ENCODE measurements around the gene MYL6.

The MYL6 gene

DNA sequence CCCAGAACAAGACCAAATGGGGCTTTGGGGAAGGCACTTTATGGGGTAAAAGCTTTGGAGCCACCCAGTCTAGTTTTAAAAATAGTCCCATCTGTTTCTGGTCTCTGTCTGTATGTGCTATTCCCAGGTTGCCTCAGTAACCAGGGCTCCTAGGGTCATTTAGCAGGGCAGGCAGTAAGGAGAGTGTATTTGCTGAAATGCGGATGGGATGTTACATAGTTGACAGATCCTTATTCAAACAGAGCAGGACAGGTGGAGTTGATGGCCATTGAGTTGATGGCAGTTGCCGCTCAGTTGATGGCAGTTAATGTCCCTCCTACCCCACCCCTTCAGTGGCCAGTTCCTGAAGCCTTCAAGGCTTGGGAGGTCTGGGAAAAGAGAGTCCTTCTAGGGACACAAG lies 35.5 kb upstream of the MYL6 start:
- H3K9me3 Mint-ChIP-seq, result no peaks in the 10 kb centered on the region
- DNase-seq (no peak), ATAC-seq (replicated peaks) (no peak)
- H3K4me3 Mint-ChIP-seq, result no peak overlapping the region
- H3K27ac Mint-ChIP-seq, result peak overlapping the region in 1 of 2 donors; percentile 6
- H3K27me3 Mint-ChIP-seq, result no peaks in the 10 kb centered on the region
- peaks cover 41 to 42% of the 10 kb centered on the region in 2 donors for H3K4me1 Mint-ChIP-seq (ENCODE audit: low read depth in 2 of 2)
- H3K36me3 Mint-ChIP-seq (ENCODE audit: insufficient read depth), result peaks cover 27% of the 10 kb centered on the region

DNA sequence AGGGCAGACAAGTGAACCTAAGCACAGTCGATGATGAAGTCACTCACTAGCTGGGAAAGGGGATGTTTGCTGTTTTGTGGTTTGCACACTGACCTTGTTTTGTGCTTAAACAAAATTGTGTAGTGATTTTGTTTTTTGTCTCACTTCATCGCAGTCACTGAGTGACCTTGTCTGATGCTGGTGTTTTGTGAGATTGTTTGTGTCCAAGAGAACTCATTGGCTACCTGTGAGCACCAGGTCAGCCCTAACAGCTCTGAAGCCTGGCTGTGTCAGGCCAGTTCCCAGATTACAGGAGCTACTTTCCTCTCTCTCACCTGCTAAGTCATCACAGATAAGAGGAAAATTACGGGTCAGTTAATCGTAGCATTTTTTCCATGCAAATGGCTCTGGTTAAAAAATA lies 34.0 kb upstream of the MYL6 start:
- H3K4me1 Mint-ChIP-seq (ENCODE audit: low read depth in 2 of 2), result peaks cover 38 to 39% of the 10 kb centered on the region in 2 donors
- DNase-seq (no peak), ATAC-seq (replicated peaks) (no peak)
- H3K9me3 Mint-ChIP-seq, result no peaks in the 10 kb centered on the region
- H3K27me3 Mint-ChIP-seq, result no peaks in the 10 kb centered on the region
- no peak overlapping the region for H3K4me3 Mint-ChIP-seq
- peaks cover 30% of the 10 kb centered on the region for H3K36me3 Mint-ChIP-seq (ENCODE audit: insufficient read depth)
- H3K27ac Mint-ChIP-seq, result peak overlapping the region; percentile 71 to 86

DNA sequence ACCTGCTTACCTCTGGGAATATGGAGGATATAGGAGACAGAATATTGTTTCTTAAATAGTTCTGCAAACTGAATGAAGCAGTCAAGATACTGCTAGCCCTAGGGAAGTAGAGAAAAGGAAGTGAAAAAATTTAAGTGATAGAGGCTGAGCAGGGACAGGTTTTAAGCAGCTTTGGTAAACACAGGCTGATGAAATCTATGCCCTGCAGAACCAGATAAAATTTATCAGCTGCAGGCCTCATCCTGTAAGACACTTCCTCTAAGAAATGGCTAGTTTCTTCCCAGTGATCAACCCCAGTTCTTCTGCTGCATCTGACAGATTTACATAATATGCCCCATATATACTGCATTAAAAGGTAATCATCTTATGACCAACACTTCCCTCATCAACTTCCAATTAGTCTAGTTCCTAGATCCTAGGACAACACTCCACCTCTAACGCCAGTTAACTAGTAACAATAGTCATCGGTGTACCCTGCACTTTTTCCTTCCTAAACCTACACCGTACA lies 31.4 kb upstream of the MYL6 start:
- Mint-ChIP-seq H3K4me1 (ENCODE audit: low read depth in 2 of 2) (peaks cover 52 to 53% of the 10 kb centered on the region in 2 donors), H3K27ac (peak overlapping the region; percentile 97 to 98), H3K9me3 (no peaks in the 10 kb centered on the region), H3K27me3 (no peaks in the 10 kb centered on the region), H3K36me3 (ENCODE audit: insufficient read depth) (peaks cover 51% of the 10 kb centered on the region), H3K4me3 (peak overlapping the region; percentile 98 to 99)
- DNase-seq (no peak), ATAC-seq (replicated peaks) (no peak)

- ATAC-seq (replicated peaks) (no peak), DNase-seq (no peak)
- peak overlapping the region; percentile 97 to 98 for H3K27ac Mint-ChIP-seq
- H3K27me3 Mint-ChIP-seq, result no peaks in the 10 kb centered on the region
- peaks cover 53% of the 10 kb centered on the region for H3K36me3 Mint-ChIP-seq (ENCODE audit: insufficient read depth)
- H3K4me3 Mint-ChIP-seq, result peak overlapping the region; percentile 98 to 99
- H3K9me3 Mint-ChIP-seq, result no peaks in the 10 kb centered on the region
- H3K4me1 Mint-ChIP-seq (ENCODE audit: low read depth in 2 of 2), result peaks cover 52 to 59% of the 10 kb centered on the region in 2 donors
Measured at GRCh38 chr12:56127485-56127887, 30.7 kb upstream of the MYL6 start.

DNA sequence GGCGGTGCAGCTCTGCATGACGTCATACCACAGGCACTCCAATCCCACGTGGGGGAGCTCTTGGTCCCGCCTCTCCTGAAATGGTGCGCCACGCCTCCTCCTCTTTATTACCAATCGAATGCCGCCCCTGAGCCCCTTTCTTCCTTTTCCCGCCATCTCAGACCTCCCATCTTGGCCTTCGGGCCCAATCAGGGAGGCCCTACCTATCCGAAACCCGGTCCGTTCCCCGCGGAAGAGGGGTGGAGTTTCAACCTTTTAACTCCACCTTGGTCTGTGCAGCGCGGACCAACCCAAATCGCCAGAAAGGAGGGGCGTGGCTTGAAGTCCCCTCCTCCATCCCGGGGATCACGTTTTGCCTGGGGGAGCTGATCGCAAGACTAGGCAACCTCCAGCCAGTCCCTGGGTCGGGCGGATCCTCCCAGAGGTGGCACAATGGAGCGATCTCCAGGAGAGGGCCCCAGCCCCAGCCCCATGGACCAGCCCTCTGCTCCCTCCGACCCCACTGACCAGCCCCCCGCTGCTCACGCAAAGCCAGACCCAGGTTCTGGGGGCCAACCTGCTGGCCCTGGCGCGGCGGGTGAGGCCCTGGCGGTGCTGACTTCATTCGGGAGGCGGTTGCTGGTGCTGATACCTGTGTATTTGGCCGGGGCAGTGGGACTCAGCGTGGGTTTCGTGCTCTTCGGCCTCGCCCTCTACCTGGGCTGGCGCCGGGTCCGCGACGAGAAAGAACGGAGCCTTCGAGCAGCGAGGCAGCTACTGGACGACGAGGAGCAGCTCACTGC lies 30.1 kb upstream of the MYL6 start, which contains the start of gene ESYT1:
Gene ESYT1 (plus strand): TSS at position 380 of the 782 bp plus-strand sequence. CDS start 53 bp downstream, at position 433.
- peaks cover 52 to 60% of the 10 kb centered on the region in 2 donors for H3K4me1 Mint-ChIP-seq (ENCODE audit: low read depth in 2 of 2)
- peak within 1 kb of the TSS; percentile 98 to 99 for H3K4me3 Mint-ChIP-seq
- H3K36me3 Mint-ChIP-seq (ENCODE audit: insufficient read depth), result peaks cover 55% of the 10 kb centered on the region
- ATAC-seq (replicated peaks), result peak; percentile 84
- peak within 1 kb of the TSS; percentile 97 to 98 for H3K27ac Mint-ChIP-seq
- H3K9me3 Mint-ChIP-seq, result no peaks in the 10 kb centered on the region
- H3K27me3 Mint-ChIP-seq, result no peaks in the 10 kb centered on the region
- DNase-seq, result peak; percentile 94 to 97 (median 95)

DNA sequence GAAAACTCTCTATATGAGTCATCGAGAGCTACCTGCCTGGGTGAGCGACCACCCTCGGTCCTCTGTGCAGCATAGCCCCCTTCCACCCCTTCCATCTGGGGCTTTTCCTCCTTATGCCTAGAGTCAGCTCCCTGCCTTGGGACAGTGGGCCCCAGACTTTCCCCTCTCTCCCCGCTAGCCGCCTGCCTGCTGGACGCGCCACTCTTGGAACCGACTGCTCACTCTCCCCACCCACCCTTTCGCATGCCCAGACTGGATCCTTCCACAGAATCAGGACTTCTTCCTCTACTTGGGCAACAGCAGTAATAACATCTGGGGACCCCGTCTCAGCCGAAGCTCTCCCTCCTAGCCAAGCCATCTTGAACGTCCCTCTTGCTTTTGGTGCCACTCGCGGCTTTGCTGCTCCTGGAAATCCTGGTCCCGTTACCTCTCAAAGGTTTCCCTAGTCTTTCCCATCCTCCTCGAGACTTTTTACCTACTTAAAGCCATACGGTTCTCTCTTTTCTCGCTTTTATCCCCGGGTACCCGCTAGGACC lies 29.4 kb upstream of the MYL6 start:
- Mint-ChIP-seq H3K4me1 (ENCODE audit: low read depth in 2 of 2) (peaks cover 50 to 59% of the 10 kb centered on the region in 2 donors), H3K27ac (peak overlapping the region; percentile 97 to 98), H3K36me3 (ENCODE audit: insufficient read depth) (peaks cover 57% of the 10 kb centered on the region), H3K4me3 (peak overlapping the region; percentile 98 to 99), H3K27me3 (no peaks in the 10 kb centered on the region), H3K9me3 (no peaks in the 10 kb centered on the region)
- DNase-seq (peak in 1 of 3 experiments; percentile 35), ATAC-seq (replicated peaks) (no peak)

DNA sequence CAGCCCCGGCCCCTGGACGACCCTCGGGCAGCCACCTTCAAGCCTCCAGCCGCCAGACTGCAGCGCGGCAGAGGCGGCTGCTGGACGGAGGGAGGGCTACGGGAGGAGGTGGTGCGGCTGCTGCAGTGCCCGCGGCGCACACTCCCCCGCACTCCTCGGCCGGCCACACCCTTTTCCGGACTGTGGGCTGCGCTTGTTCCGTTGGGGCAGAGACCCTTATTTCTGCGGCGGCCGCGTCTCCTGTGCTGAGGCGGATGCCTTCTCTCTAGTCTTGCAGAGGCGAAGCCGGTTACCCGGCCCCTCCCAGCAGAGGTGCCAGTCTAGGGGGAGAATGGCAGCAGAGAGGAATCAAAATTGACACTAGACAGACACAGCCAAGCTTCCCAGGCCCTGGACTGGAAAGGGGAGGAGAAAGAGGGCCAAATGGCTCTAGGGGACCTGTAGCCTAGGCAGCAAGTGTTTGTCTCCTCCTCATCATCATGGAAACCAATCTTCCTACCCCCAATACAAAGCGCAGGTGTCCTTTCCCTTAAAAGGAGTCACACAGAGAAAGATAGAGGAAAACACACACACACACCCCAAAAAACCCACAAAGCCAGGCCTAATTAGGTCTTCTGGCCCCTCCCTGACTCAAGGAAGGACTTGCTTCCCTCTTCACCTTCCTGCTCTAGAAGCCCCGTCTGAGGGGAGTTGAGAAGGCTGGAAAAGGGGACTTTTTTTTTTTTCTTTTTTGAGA lies 28.8 kb upstream of the MYL6 start:
- Mint-ChIP-seq H3K27ac (peak overlapping the region; percentile 97 to 98), H3K36me3 (ENCODE audit: insufficient read depth) (peaks cover 64% of the 10 kb centered on the region), H3K4me1 (ENCODE audit: low read depth in 2 of 2) (peaks cover 44 to 55% of the 10 kb centered on the region in 2 donors), H3K27me3 (no peaks in the 10 kb centered on the region), H3K9me3 (no peaks in the 10 kb centered on the region), H3K4me3 (peak overlapping the region; percentile 98 to 99)
- ATAC-seq (replicated peaks), result peak; percentile 53
- peak; percentile 71 to 77 (median 77) for DNase-seq

- H3K27me3 Mint-ChIP-seq, result no peaks in the 10 kb centered on the region
- H3K4me1 Mint-ChIP-seq (ENCODE audit: low read depth in 2 of 2), result peaks cover 44 to 55% of the 10 kb centered on the region in 2 donors
- peak overlapping the region; percentile 97 to 98 for H3K27ac Mint-ChIP-seq
- ATAC-seq (replicated peaks) (no peak), DNase-seq (no peak)
- peak overlapping the region; percentile 98 to 99 for H3K4me3 Mint-ChIP-seq
- peaks cover 70% of the 10 kb centered on the region for H3K36me3 Mint-ChIP-seq (ENCODE audit: insufficient read depth)
- H3K9me3 Mint-ChIP-seq, result no peaks in the 10 kb centered on the region
Measured at GRCh38 chr12:56129942-56130495, 28.1 kb upstream of the MYL6 start.

GRCh38 chr12:56130876-56131275 lies 27.3 kb upstream of the MYL6 start:
- Mint-ChIP-seq H3K36me3 (ENCODE audit: insufficient read depth) (peaks cover 79% of the 10 kb centered on the region), H3K27ac (peak overlapping the region; percentile 97 to 98), H3K4me1 (ENCODE audit: low read depth in 2 of 2) (peaks cover 44 to 55% of the 10 kb centered on the region in 2 donors), H3K27me3 (no peaks in the 10 kb centered on the region), H3K4me3 (peak overlapping the region; percentile 98 to 99), H3K9me3 (no peaks in the 10 kb centered on the region)
- DNase-seq (no peak), ATAC-seq (replicated peaks) (no peak)

DNA sequence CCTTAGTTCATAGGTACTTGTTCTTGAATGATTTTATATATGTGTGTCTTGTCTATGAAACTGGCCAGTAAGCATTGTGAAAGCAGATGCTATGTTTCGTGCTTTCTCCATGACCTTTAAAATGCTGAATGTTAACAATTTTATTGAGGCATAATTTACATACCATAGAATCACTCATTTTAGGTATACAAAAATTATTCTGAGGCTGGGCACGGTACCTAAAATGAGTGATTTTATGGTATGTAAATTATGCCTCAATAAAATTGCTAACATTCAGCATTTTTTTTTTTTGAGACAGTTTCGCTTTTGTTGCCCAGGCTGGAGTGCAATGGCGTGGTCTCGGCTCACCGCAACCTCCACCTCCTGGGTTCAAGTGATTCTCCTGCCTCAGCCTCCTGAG lies 23.3 kb upstream of the MYL6 start:
- DNase-seq (no peak), ATAC-seq (replicated peaks) (no peak)
- H3K9me3 Mint-ChIP-seq, result no peaks in the 10 kb centered on the region
- peak overlapping the region in 1 of 2 donors; percentile 49 for H3K27ac Mint-ChIP-seq
- H3K27me3 Mint-ChIP-seq, result no peaks in the 10 kb centered on the region
- H3K4me3 Mint-ChIP-seq, result no peak overlapping the region
- peaks cover 94% of the 10 kb centered on the region for H3K36me3 Mint-ChIP-seq (ENCODE audit: insufficient read depth)
- H3K4me1 Mint-ChIP-seq (ENCODE audit: low read depth in 2 of 2), result peaks cover 28 to 29% of the 10 kb centered on the region in 2 donors

- Mint-ChIP-seq H3K27me3 (no peaks in the 10 kb centered on the region), H3K4me1 (ENCODE audit: low read depth in 2 of 2) (peaks cover 22 to 30% of the 10 kb centered on the region in 2 donors), H3K36me3 (ENCODE audit: insufficient read depth) (peaks cover 100% of the 10 kb centered on the region), H3K9me3 (no peaks in the 10 kb centered on the region), H3K27ac (peak overlapping the region; percentile 13 to 67), H3K4me3 (no peak overlapping the region)
- DNase-seq (no peak), ATAC-seq (replicated peaks) (no peak)
Measured at GRCh38 chr12:56137853-56138571, 20.1 kb upstream of the MYL6 start.

DNA sequence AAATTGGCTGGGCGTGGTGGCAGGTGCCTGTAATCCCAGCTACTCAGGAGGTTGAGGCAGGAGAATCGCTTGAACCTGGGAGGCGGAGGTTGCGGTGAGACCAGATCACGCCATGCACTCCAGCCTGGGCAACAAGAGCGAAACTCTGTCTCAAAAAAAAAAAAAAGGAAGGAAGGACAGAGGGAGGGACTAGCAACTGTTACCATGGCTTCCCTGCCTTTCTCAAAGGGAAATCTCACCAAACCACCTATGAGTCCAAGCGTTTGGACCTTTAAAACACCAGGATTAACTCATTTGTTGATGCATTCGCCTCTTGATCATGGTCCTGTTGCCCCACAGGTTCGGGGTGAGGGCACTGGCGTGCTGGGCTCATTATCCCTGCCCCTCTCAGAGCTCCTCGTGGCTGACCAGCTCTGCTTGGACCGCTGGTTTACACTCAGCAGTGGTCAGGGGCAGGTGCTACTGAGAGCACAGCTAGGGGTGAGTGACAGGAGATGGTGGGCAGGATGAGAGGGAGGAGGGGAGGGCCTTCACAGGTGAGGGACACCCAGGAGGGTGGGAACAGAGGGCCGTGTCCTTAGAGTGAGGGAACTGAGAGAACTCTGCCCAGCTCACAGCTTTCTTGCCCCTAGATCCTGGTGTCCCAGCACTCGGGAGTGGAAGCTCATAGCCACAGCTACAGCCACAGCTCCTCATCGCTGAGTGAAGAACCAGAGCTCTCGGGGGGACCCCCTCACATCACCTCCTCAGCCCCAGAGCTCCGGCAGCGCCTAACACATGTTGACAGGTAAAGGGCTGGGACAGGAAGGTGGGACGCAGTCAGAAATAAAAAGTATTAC lies 16.0 kb upstream of the MYL6 start:
- DNase-seq (no peak), ATAC-seq (replicated peaks) (no peak)
- H3K9me3 Mint-ChIP-seq, result no peaks in the 10 kb centered on the region
- peak overlapping the region; percentile 67 to 84 for H3K27ac Mint-ChIP-seq
- H3K27me3 Mint-ChIP-seq, result no peaks in the 10 kb centered on the region
- no peak overlapping the region for H3K4me3 Mint-ChIP-seq
- H3K4me1 Mint-ChIP-seq (ENCODE audit: low read depth in 2 of 2), result peaks cover 23 to 29% of the 10 kb centered on the region in 2 donors
- H3K36me3 Mint-ChIP-seq (ENCODE audit: insufficient read depth), result peaks cover 80% of the 10 kb centered on the region

Measured in effector memory CD8-positive, alpha-beta T cell (primary cell).